ENCODE data around the gene PODXL2.

GRCh38 chr3:127654374-127654773 lies 25.4 kb downstream of the PODXL2 start:
- TF ChIP-seq CTCF (conservative IDR thresholded peaks at IDR 0.05; ENCODE audit: low read depth in 2 of 2) (no peak), EZH2 (IDR thresholded peaks at IDR 0.05; ENCODE audit: low read depth, unreplicated experiment) (no peak), REST (IDR thresholded peaks at IDR 0.05; ENCODE audit: unreplicated experiment) (no peak), POLR2AphosphoS5 (IDR thresholded peaks at IDR 0.05; ENCODE audit: low read depth) (no peak), CREB1 (CRISPR knock-in tag; IDR thresholded peaks at IDR 0.05; ENCODE audit: low read depth) (no peak), JUNB (IDR thresholded peaks at IDR 0.05; ENCODE audit: unreplicated experiment) (no peak), EZH2phosphoT487 (IDR thresholded peaks at IDR 0.05; ENCODE audit: unreplicated experiment) (no peak), ZNF331 (CRISPR knock-in tag; IDR thresholded peaks at IDR 0.05; ENCODE audit: low read depth) (no peak)
